A549 (cell line): ENCODE results near the gene PASK. TPM values are rescaled to one million over a fixed set of nuclear protein-coding genes. Genes with fewer than 3 reads are reported as not detected.

Experiments
- ATAC-seq, 2 experiments: fragments of 200-7000 bp in 1 of 2; fragments of >200 bp in 1 of 2; cut with Nextera tagmentation in 1 of 2; cut with Tn5 transposase in 1 of 2; 3 replicates each; pipeline versions ENCODE4 v1.8.0 to v1.9.1; 2018 to 2020; ENCODE audit warnings: mild to moderate bottlenecking in 1 of 2, moderate library complexity in 1 of 2
- CTCF ChIA-PET: fragments of 300-600 bp; sonication (Branson Sonifier 250); formaldehyde crosslinking; extraction: SDS; loops from one replicate; lab custom pipeline; 2021; ENCODE audit warnings: antibody characterized with exemption, inconsistent platforms; lab: Yijun Ruan, JAX
- POLR2A ChIA-PET: fragments of 350-600 bp; formaldehyde crosslinking; extraction: SDS; loops from one replicate; lab custom pipeline; 2021; ENCODE audit warnings: antibody characterized with exemption, inconsistent platforms; lab: Yijun Ruan, JAX
- DNase-seq, 2 experiments: peaks; one replicate each; pipeline versions ENCODE4 v3.0.0 to v3.0.0-alpha.2; 2011 to 2016; ENCODE audit warnings: low read depth in 1 of 2, low spot score in 1 of 2
- FAIRE-seq: peaks from 2 replicates; lab custom pipeline; 2011; peaks lifted over from hg19 to GRCh38; lab: Jason Lieb, UNC
- H3K27ac ChIP-seq, 2 experiments: fragments of >200 bp; sonication (Bioruptor Twin); formaldehyde crosslinking; 3 replicates each; pipeline ENCODE4 v1.5.1; 2016 to 2017
- H3K4me1 ChIP-seq: fragments of >200 bp; sonication (Bioruptor Twin); formaldehyde crosslinking; 3 replicates; pipeline ENCODE4 v1.6.1; 2016
- H3K4me2 ChIP-seq: fragments of >200 bp; sonication (Bioruptor Twin); formaldehyde crosslinking; 3 replicates; pipeline ENCODE4 v1.6.1; 2016
- H3K4me3 ChIP-seq: fragments of >200 bp; sonication (Bioruptor Twin); formaldehyde crosslinking; 3 replicates; pipeline ENCODE4 v1.5.1; 2016
- H3K9me3 ChIP-seq: fragments of >200 bp; sonication (Bioruptor Twin); formaldehyde crosslinking; 3 replicates; pipeline ENCODE4 v1.6.1; 2016
- CHD4 ChIP-seq: fragments of 200-600 bp; sonication (generic); IDR thresholded peaks from 2 replicates; pipeline ENCODE4 v1.6.1; 2016; ENCODE audit warnings: antibody characterized with exemption, mild to moderate bottlenecking, borderline replicate concordance
- ESRRA ChIP-seq: fragments of 150-350 bp; IDR thresholded peaks from 2 replicates; pipeline ENCODE4 v1.6.1; 2014; ENCODE audit warnings: mild to moderate bottlenecking, low read length, borderline replicate concordance
- FOSL2 ChIP-seq, 2 experiments: fragments of 450-650 bp in 1 of 2; fragments of >200 bp in 1 of 2; sonication (Bioruptor Twin) in 1 of 2; formaldehyde crosslinking; IDR thresholded peaks; 2 replicates each; pipeline versions ENCODE4 v1.5.0 to v1.6.1; 2016 to 2020; ENCODE audit warnings: mild to moderate bottlenecking in 1 of 2, moderate library complexity in 1 of 2
- HDAC2 ChIP-seq: fragments of 200-600 bp; sonication (generic); IDR thresholded peaks from 2 replicates; pipeline ENCODE4 v1.6.1; 2016
- HEYL ChIP-seq: fragments of 250-450 bp; sonication (Bioruptor Pico); IDR thresholded peaks from 2 replicates; pipeline ENCODE4 v1.8.0; 2021; ENCODE audit warnings: mild to moderate bottlenecking, moderate library complexity
- HOXB13 ChIP-seq: fragments of 250-450 bp; sonication (Bioruptor Pico); IDR thresholded peaks from 2 replicates; pipeline ENCODE4 v1.5.0; 2020; ENCODE audit warnings: low read depth, mild to moderate bottlenecking, moderate library complexity
- HOXB5 ChIP-seq: fragments of 250-450 bp; sonication (Bioruptor Pico); IDR thresholded peaks from 2 replicates; pipeline ENCODE4 v1.5.0; 2020; ENCODE audit warnings: mild to moderate bottlenecking, moderate library complexity
- MAFK ChIP-seq: fragments of 450-650 bp; IDR thresholded peaks from 2 replicates; pipeline ENCODE4 v1.6.1; 2014; ENCODE audit not compliant: partially characterized antibody
- MYC ChIP-seq: IDR thresholded peaks from 2 replicates; pipeline ENCODE4 v1.6.1; 2012; ENCODE audit warnings: mild to moderate bottlenecking, inconsistent platforms, low read length, improper control_type of control experiment, borderline replicate concordance
- NFE2L2 ChIP-seq: fragments of 150-350 bp; conservative IDR thresholded peaks from 2 replicates; pipeline ENCODE4 v1.6.1; 2014; ENCODE audit warnings: low read length
- NR3C1 ChIP-seq: fragments of >200 bp; sonication (Bioruptor Twin); formaldehyde crosslinking; IDR thresholded peaks from 3 replicates; pipeline ENCODE4 v1.6.1; 2017
- PHF8 ChIP-seq: fragments of 200-600 bp; sonication (generic); IDR thresholded peaks from 2 replicates; pipeline ENCODE4 v1.6.1; 2016; ENCODE audit warnings: low read depth, mild to moderate bottlenecking, antibody characterized with exemption, moderate library complexity, borderline replicate concordance
- RCOR1 ChIP-seq: fragments of 150-350 bp; IDR thresholded peaks from 2 replicates; pipeline ENCODE4 v1.6.1; 2014; ENCODE audit warnings: antibody characterized with exemption, low read length, low read depth
- RFX5 ChIP-seq: fragments of 450-650 bp; IDR thresholded peaks from 2 replicates; pipeline ENCODE4 v1.7.1; 2014; ENCODE audit warnings: antibody characterized with exemption, mild to moderate bottlenecking, moderate library complexity
- RNF2 ChIP-seq: fragments of 200-600 bp; sonication (generic); IDR thresholded peaks from 2 replicates; pipeline ENCODE4 v1.6.1; 2016; ENCODE audit warnings: low read depth, mild to moderate bottlenecking, antibody characterized with exemption, moderate library complexity, borderline replicate concordance
- SMC3 ChIP-seq: fragments of >200 bp; sonication (Bioruptor Twin); formaldehyde crosslinking; IDR thresholded peaks from 3 replicates; pipeline ENCODE4 v1.6.1; 2018; ENCODE audit warnings: inconsistent platforms
- ZFP36 ChIP-seq: fragments of 450-650 bp; IDR thresholded peaks from 2 replicates; pipeline ENCODE4 v1.6.1; 2014; ENCODE audit warnings: borderline replicate concordance; ENCODE audit not compliant: partially characterized antibody
- ZSCAN20 ChIP-seq: fragments of 250-450 bp; sonication (Bioruptor Pico); IDR thresholded peaks from 2 replicates; pipeline ENCODE4 v1.8.0; 2022; ENCODE audit warnings: mild to moderate bottlenecking, moderate library complexity
- WGBS: methylation state at CpG from one replicate; pipeline ENCODE4 v1.1.6; 2017; ENCODE audit errors: missing lambda C conversion rate; 5-methylcytosine and 5-hydroxymethylcytosine counted together
- polyA plus RNA-seq, 4 experiments: library from polyadenylated mRNA; depleted of rRNA in 3 of 4; stranded (reverse); fragments of >200 nt; fragmentation: RNase III in 1 of 4; extraction: RNeasy Plus Mini Kit Qiagen cat#74134 plus additional on column Dnase treatment in 1 of 4; gene quantifications; 2 replicates in 3 of 4; 3 replicates in 1 of 4; pipeline ENCODE4 v1.2.3, GENCODE V29; 2011 to 2017
- TF ChIP-seq, protein P1 (sequence below): fragments of 250-450 bp; sonication (Bioruptor Pico); IDR thresholded peaks from 2 replicates; pipeline ENCODE4 v1.5.0; 2021; ENCODE audit warnings: mild to moderate bottlenecking, moderate library complexity, borderline replicate concordance
- TF ChIP-seq, protein P2 (sequence below): fragments of 200-600 bp; sonication (generic); IDR thresholded peaks from 2 replicates; pipeline ENCODE4 v1.6.1; 2016; ENCODE audit warnings: antibody characterized with exemption, mild to moderate bottlenecking, moderate library complexity

Gene PASK
- polyA plus RNA-seq, 2 of the 4 experiments (the other 2 are of a cell fraction), result 7.4 to 12.4 TPM

DNA sequence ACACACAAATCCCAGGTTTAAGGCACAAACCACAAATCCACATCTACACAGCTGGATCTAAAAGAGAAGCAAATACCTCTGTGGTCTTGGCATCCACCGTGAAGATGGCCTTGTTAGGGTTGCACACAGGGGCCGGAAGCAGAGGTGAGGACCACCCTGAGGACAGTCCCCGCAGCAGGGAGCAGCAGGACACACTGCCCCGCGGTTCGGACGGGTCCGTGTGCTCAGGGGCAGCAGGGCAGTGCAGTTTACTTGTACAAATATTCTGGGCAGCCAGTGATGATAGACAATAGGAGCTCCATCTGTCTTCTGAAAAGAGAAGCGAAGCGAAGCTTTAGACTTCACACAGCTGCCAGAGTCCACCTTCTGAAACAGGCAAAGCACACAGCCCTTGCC, 8.8 kb downstream of the PASK start:
- ATAC-seq, result no peak
- Histone ChIP-seq H3K4me1 (no peaks in the 10 kb centered on the region), H3K4me2 (no peak overlapping the region), H3K9me3 (no peaks in the 10 kb centered on the region), H3K27ac (no peak overlapping the region), H3K4me3 (no peak overlapping the region)
- CTCF ChIA-PET, result interaction anchor here (0.6 to 1.9 kb wide), 5 partner anchors 9 to 184 kb away, joined by 3 to 4 read pairs (median 3); partner anchors contain the start of gene PASK
- WGBS, result 89% methylated on average over 10 of the region's 10 CpGs
- POLR2A ChIA-PET, result no interaction called here
- FAIRE-seq, result no peak
- TF ChIP-seq ZFP36, result no peak
- TF ChIP-seq ESRRA, result no peak
- TF ChIP-seq MYC, result no peak
- no peak for TF ChIP-seq HOXB5 (CRISPR knock-in tag)
- no peak for TF ChIP-seq HOXB13
- TF ChIP-seq MAFK, result no peak
- no peak for TF ChIP-seq NFE2L2
- TF ChIP-seq RCOR1, result no peak
- TF ChIP-seq PHF8, result no peak
- TF ChIP-seq, protein P1, sequence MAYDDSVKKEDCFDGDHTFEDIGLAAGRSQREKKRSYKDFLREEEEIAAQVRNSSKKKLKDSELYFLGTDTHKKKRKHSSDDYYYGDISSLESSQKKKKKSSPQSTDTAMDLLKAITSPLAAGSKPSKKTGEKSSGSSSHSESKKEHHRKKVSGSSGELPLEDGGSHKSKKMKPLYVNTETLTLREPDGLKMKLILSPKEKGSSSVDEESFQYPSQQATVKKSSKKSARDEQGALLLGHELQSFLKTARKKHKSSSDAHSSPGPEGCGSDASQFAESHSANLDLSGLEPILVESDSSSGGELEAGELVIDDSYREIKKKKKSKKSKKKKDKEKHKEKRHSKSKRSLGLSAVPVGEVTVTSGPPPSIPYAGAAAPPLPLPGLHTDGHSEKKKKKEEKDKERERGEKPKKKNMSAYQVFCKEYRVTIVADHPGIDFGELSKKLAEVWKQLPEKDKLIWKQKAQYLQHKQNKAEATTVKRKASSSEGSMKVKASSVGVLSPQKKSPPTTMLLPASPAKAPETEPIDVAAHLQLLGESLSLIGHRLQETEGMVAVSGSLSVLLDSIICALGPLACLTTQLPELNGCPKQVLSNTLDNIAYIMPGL, result no peak
- TF ChIP-seq RNF2, result no peak
- TF ChIP-seq FOSL2 (IDR thresholded peaks at IDR 0.05), result no peak
- no peak for TF ChIP-seq FOSL2 (CRISPR knock-in tag; IDR thresholded peaks at IDR 0.05)
- no peak for TF ChIP-seq ZSCAN20 (CRISPR knock-in tag)
- no peak for TF ChIP-seq NR3C1
- TF ChIP-seq RFX5, result no peak
- no peak for TF ChIP-seq CHD4
- no peak for TF ChIP-seq HDAC2
- no peak for DNase-seq

DNA sequence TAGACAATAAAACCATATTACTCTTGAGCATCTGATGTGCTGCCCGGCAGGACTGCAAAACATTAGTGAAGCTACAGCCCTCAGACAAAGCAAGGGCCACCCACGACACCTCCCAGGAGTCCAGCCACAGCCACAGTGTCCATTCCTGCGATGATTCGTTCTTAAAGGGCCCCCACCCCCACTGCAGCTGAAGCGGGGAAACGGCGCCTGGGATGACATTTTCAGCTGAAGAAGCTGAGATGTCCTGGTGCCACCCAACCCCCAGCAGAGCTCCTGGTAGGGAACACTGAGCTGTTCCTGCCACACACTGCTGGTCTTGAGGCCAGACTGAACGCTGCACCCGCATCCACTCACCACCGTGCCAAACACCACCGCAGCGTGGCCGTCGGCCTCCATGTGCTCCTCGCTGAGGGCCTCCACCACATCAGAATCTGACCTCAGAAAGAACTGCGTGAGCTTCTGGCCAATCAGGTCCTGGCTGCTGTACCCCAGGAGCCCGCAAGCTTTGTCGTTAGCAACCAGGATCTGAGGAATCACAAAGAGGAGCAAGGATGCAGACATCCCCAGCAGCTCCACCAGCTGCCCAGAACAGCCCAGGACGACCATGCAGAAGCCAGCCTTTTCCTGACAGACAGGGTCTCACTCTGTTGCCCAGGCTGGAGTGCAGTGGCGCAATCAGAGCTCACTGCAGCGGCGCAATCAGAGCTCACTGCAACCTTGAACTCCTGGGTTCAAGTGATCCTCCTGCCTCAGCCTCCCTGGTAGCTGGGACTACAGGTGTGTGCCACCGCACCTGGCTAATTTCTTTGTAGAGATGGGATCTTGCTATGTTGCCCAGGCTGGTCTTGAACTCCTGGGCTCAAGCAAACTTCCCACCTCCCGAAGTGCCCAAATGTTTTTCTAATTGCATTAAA, 9.5 kb downstream of the PASK start:
- DNase-seq, result no peak
- H3K27ac ChIP-seq, result no peak overlapping the region
- H3K4me2 ChIP-seq, result no peak overlapping the region
- CTCF ChIA-PET, result interaction anchor here (0.7 to 1.9 kb wide), 4 partner anchors 9 to 184 kb away, joined by 3 to 4 read pairs (median 4); partner anchors contain the start of gene PASK
- FAIRE-seq, result no peak
- H3K4me1 ChIP-seq, result no peaks in the 10 kb centered on the region
- POLR2A ChIA-PET, result no interaction called here
- no peak overlapping the region for H3K4me3 ChIP-seq
- no peak for ATAC-seq
- H3K9me3 ChIP-seq, result no peaks in the 10 kb centered on the region
- 95% methylated on average over 13 of the region's 24 CpGs for WGBS
- no peak for TF ChIP-seq SMC3
- no peak for TF ChIP-seq HEYL (CRISPR knock-in tag)
- TF ChIP-seq, protein P2, sequence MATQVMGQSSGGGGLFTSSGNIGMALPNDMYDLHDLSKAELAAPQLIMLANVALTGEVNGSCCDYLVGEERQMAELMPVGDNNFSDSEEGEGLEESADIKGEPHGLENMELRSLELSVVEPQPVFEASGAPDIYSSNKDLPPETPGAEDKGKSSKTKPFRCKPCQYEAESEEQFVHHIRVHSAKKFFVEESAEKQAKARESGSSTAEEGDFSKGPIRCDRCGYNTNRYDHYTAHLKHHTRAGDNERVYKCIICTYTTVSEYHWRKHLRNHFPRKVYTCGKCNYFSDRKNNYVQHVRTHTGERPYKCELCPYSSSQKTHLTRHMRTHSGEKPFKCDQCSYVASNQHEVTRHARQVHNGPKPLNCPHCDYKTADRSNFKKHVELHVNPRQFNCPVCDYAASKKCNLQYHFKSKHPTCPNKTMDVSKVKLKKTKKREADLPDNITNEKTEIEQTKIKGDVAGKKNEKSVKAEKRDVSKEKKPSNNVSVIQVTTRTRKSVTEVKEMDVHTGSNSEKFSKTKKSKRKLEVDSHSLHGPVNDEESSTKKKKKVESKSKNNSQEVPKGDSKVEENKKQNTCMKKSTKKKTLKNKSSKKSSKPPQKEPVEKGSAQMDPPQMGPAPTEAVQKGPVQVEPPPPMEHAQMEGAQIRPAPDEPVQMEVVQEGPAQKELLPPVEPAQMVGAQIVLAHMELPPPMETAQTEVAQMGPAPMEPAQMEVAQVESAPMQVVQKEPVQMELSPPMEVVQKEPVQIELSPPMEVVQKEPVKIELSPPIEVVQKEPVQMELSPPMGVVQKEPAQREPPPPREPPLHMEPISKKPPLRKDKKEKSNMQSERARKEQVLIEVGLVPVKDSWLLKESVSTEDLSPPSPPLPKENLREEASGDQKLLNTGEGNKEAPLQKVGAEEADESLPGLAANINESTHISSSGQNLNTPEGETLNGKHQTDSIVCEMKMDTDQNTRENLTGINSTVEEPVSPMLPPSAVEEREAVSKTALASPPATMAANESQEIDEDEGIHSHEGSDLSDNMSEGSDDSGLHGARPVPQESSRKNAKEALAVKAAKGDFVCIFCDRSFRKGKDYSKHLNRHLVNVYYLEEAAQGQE, result no peak
- TF ChIP-seq, all 56 proteins: peak for 0
